Epithelial cell of esophagus (primary cell): ENCODE results near the gene ZNF330.

Source experiments
- DNase-seq: peaks from one replicate; pipeline ENCODE4 v3.0.0; 2010; ENCODE audit warnings: low read depth
- H3K4me3 ChIP-seq: 2 replicates; pipeline ENCODE4 v1.5.1; 2011; ENCODE audit warnings: mild to moderate bottlenecking, low read length, control low read depth
- TF ChIP-seq, protein P1 (sequence below): IDR thresholded peaks from 2 replicates; pipeline ENCODE4 v1.5.1; 2011; ENCODE audit warnings: low read depth, mild to moderate bottlenecking, low read length, control low read depth, inconsistent platforms; ENCODE audit not compliant: insufficient read depth; ENCODE audit errors: missing control alignments

ZNF330 gene

DNA sequence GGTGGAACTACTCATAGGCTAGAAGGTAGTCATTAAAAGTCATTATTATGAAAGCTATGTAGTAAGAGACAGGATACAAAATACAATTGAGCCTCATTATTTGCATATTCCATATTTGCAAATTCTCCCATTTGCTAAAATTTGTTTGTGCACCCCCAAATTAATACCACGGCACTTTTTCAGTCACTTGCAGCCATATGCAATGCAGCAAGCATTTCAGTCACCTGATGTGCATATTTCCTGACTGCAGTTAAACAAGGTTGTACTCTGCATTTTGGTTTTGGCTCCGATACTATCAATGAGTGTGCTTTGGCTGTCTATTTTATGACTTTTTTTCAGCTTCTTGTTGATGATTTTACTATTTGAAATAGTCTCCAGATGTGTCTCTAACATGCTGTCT, 62.9 kb downstream of the ZNF330 start:
- TF ChIP-seq, protein P1, sequence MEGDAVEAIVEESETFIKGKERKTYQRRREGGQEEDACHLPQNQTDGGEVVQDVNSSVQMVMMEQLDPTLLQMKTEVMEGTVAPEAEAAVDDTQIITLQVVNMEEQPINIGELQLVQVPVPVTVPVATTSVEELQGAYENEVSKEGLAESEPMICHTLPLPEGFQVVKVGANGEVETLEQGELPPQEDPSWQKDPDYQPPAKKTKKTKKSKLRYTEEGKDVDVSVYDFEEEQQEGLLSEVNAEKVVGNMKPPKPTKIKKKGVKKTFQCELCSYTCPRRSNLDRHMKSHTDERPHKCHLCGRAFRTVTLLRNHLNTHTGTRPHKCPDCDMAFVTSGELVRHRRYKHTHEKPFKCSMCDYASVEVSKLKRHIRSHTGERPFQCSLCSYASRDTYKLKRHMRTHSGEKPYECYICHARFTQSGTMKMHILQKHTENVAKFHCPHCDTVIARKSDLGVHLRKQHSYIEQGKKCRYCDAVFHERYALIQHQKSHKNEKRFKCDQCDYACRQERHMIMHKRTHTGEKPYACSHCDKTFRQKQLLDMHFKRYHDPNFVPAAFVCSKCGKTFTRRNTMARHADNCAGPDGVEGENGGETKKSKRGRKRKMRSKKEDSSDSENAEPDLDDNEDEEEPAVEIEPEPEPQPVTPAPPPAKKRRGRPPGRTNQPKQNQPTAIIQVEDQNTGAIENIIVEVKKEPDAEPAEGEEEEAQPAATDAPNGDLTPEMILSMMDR, result no peak
- DNase-seq, result no peak
- H3K4me3 ChIP-seq, result no peak overlapping the region
